IgD-negative memory B cell (primary cell): Measurements from ENCODE around the gene PRAC1. TPM values are rescaled to one million over a fixed set of nuclear protein-coding genes. Genes with fewer than 3 reads are reported as not detected.

Source experiments
- H3K27ac Mint-ChIP-seq, 3 donors: one replicate each; pipeline ENCODE4 v1.8.0; 2020 to 2022; ENCODE audit warnings: mild to moderate bottlenecking in 3 of 3, mixed read lengths in 3 of 3, moderate library complexity in 1 of 3
- H3K27me3 Mint-ChIP-seq: one replicate; pipeline ENCODE4 v1.8.0; 2021; ENCODE audit warnings: mixed read lengths
- H3K36me3 Mint-ChIP-seq: one replicate; pipeline ENCODE4 v1.8.0; 2020; ENCODE audit warnings: mild to moderate bottlenecking, mixed read lengths
- H3K4me1 Mint-ChIP-seq, 3 donors: one replicate each; pipeline ENCODE4 v1.8.0; 2020 to 2022; ENCODE audit warnings: mixed read lengths in 3 of 3, mild to moderate bottlenecking in 1 of 3
- H3K4me3 Mint-ChIP-seq, 4 donors: one replicate each; pipeline ENCODE4 v1.8.0; 2020 to 2022; ENCODE audit warnings: mild to moderate bottlenecking in 4 of 4, mixed read lengths in 4 of 4, moderate library complexity in 3 of 4
- H3K9me3 Mint-ChIP-seq, 3 donors: one replicate each; pipeline ENCODE4 v1.8.0; 2020 to 2021; ENCODE audit warnings: mixed read lengths in 3 of 3, mild to moderate bottlenecking in 1 of 3
- polyA plus RNA-seq: library from polyadenylated mRNA; unstranded; fragments of 300-500 nt; fragmentation: Illumina TruSeq; gene quantifications from one replicate; pipeline ENCODE4 v1.2.3, GENCODE V29; 2021

Gene PRAC1
- polyA plus RNA-seq, 1 donor from 2014 or later: not detected

- Mint-ChIP-seq H3K4me3 (no peak overlapping the region), H3K4me1 (peaks cover 8 to 20% (median 10%) of the 10 kb centered on the region in 3 donors), H3K27ac (no peak overlapping the region), H3K36me3 (no peaks in the 10 kb centered on the region), H3K9me3 (peaks cover 0 to 11% (median 0%) of the 10 kb centered on the region in 3 donors), H3K27me3 (peaks cover 84% of the 10 kb centered on the region)
Observed at GRCh38 chr17:48735062-48735351, 12.7 kb upstream of the PRAC1 start.

GRCh38 chr17:48734333-48735061 lies 12.2 kb upstream of the PRAC1 start:
- Mint-ChIP-seq H3K9me3 (peaks cover 0 to 11% (median 0%) of the 10 kb centered on the region in 3 donors), H3K36me3 (no peaks in the 10 kb centered on the region), H3K4me3 (peak overlapping the region in 1 of 4 donors; percentile 75), H3K27me3 (peaks cover 82% of the 10 kb centered on the region), H3K27ac (no peak overlapping the region), H3K4me1 (peaks cover 9 to 20% (median 10%) of the 10 kb centered on the region in 3 donors)

- Mint-ChIP-seq H3K4me3 (peak overlapping the region in 3 of 4 donors; percentile 18 to 85 (median 75)), H3K27ac (peak overlapping the region; percentile 9 to 47 (median 17)), H3K4me1 (peaks cover 4 to 17% (median 10%) of the 10 kb centered on the region in 3 donors), H3K27me3 (peaks cover 81% of the 10 kb centered on the region), H3K36me3 (no peaks in the 10 kb centered on the region), H3K9me3 (peaks cover 0 to 8% (median 0%) of the 10 kb centered on the region in 3 donors)
Observed at GRCh38 chr17:48733632-48734328, 11.5 kb upstream of the PRAC1 start.

GRCh38 chr17:48732688-48733629 lies 10.6 kb upstream of the PRAC1 start:
- peaks cover 4 to 18% (median 10%) of the 10 kb centered on the region in 3 donors for H3K4me1 Mint-ChIP-seq
- peaks cover 80% of the 10 kb centered on the region for H3K27me3 Mint-ChIP-seq
- peaks cover 0 to 5% (median 0%) of the 10 kb centered on the region in 3 donors for H3K9me3 Mint-ChIP-seq
- no peaks in the 10 kb centered on the region for H3K36me3 Mint-ChIP-seq
- peak overlapping the region; percentile 9 to 47 (median 46) for H3K27ac Mint-ChIP-seq
- H3K4me3 Mint-ChIP-seq: peak overlapping the region in 2 of 4 donors; percentile 75 to 85

- Mint-ChIP-seq H3K4me3 (no peak overlapping the region), H3K36me3 (no peaks in the 10 kb centered on the region), H3K4me1 (peaks cover 4 to 18% (median 10%) of the 10 kb centered on the region in 3 donors), H3K27me3 (peaks cover 83% of the 10 kb centered on the region), H3K27ac (no peak overlapping the region), H3K9me3 (peaks cover 0 to 6% (median 0%) of the 10 kb centered on the region in 3 donors)
Observed at GRCh38 chr17:48731355-48731754, 9.0 kb upstream of the PRAC1 start.

- H3K4me3 Mint-ChIP-seq: peak overlapping the region in 1 of 4 donors; percentile 25
- peaks cover 0 to 7% (median 0%) of the 10 kb centered on the region in 3 donors for H3K9me3 Mint-ChIP-seq
- H3K27ac Mint-ChIP-seq: peak overlapping the region in 2 of 3 donors; percentile 39 to 50
- no peaks in the 10 kb centered on the region for H3K36me3 Mint-ChIP-seq
- H3K27me3 Mint-ChIP-seq: peaks cover 82% of the 10 kb centered on the region
- H3K4me1 Mint-ChIP-seq: peaks cover 4 to 18% (median 10%) of the 10 kb centered on the region in 3 donors
Observed at GRCh38 chr17:48730240-48730550, 7.9 kb upstream of the PRAC1 start.

GRCh38 chr17:48729335-48730239 lies 7.3 kb upstream of the PRAC1 start:
- H3K36me3 Mint-ChIP-seq: no peaks in the 10 kb centered on the region
- H3K27ac Mint-ChIP-seq: peak overlapping the region in 2 of 3 donors; percentile 39 to 53
- peaks cover 0 to 8% (median 0%) of the 10 kb centered on the region in 3 donors for H3K9me3 Mint-ChIP-seq
- peaks cover 5 to 22% (median 13%) of the 10 kb centered on the region in 3 donors for H3K4me1 Mint-ChIP-seq
- H3K4me3 Mint-ChIP-seq: peak overlapping the region in 1 of 4 donors; percentile 25
- peaks cover 82% of the 10 kb centered on the region for H3K27me3 Mint-ChIP-seq

- Mint-ChIP-seq H3K27ac (peak within 1 kb of the TSS; percentile 36 to 92 (median 53)), H3K36me3 (no peaks in the 10 kb centered on the region), H3K9me3 (peaks cover 0 to 8% (median 0%) of the 10 kb centered on the region in 3 donors), H3K4me3 (peak within 1 kb of the TSS in 2 of 4 donors; percentile 55 to 63), H3K27me3 (peaks cover 80% of the 10 kb centered on the region), H3K4me1 (peaks cover 14 to 24% (median 16%) of the 10 kb centered on the region in 3 donors)
Observed at GRCh38 chr17:48728232-48729231, 6.2 kb upstream of the PRAC1 start, which contains the start of gene HOXB13. HOXB13 (minus strand) TSS chr17:48728750; CDS start chr17:48728593, 157 bp downstream.

- Mint-ChIP-seq H3K27me3 (peaks cover 82% of the 10 kb centered on the region), H3K4me1 (peaks cover 9 to 18% (median 16%) of the 10 kb centered on the region in 3 donors), H3K36me3 (no peaks in the 10 kb centered on the region), H3K4me3 (peak overlapping the region in 2 of 4 donors; percentile 13 to 63), H3K27ac (peak overlapping the region in 2 of 3 donors; percentile 36 to 92), H3K9me3 (peaks cover 0 to 8% (median 0%) of the 10 kb centered on the region in 3 donors)
Observed at GRCh38 chr17:48727415-48728175, 5.3 kb upstream of the PRAC1 start.

- H3K9me3 Mint-ChIP-seq: peaks cover 0 to 8% (median 0%) of the 10 kb centered on the region in 3 donors
- no peaks in the 10 kb centered on the region for H3K36me3 Mint-ChIP-seq
Observed at GRCh38 chr17:48726916-48727286, 4.6 kb upstream of the PRAC1 start.

GRCh38 chr17:48726114-48726915 lies 4.0 kb upstream of the PRAC1 start:
- Mint-ChIP-seq H3K36me3 (no peaks in the 10 kb centered on the region), H3K4me1 (peaks cover 7 to 16% (median 15%) of the 10 kb centered on the region in 3 donors), H3K27me3 (peaks cover 81% of the 10 kb centered on the region), H3K4me3 (peak overlapping the region in 2 of 4 donors; percentile 13 to 37), H3K27ac (peak overlapping the region; percentile 55 to 92 (median 90)), H3K9me3 (peaks cover 0 to 8% (median 0%) of the 10 kb centered on the region in 3 donors)

More at GRCh38 chr17:48726916-48727286, 4.6 kb upstream of the PRAC1 start:
- Mint-ChIP-seq H3K4me3 (peak overlapping the region in 2 of 4 donors; percentile 0 to 13), H3K27me3 (peaks cover 82% of the 10 kb centered on the region), H3K4me1 (peaks cover 7 to 16% (median 15%) of the 10 kb centered on the region in 3 donors), H3K27ac (peak overlapping the region in 1 of 3 donors; percentile 92)
